Stomach (tissue), 9 donors: ENCODE measurements around the gene C2CD3. TPM values are rescaled to one million over a fixed set of nuclear protein-coding genes. Genes with fewer than 3 reads are reported as not detected.

Source experiments
- DNase-seq, 2 donors: peaks; one replicate each; pipeline versions ENCODE4 v3.0.0 to v3.0.0-alpha.2; 2013 to 2019
- H3K27ac ChIP-seq, 5 donors: fragments of 200-600 bp in 4 of 5; sonication (generic) in 4 of 5; one replicate each; pipeline ENCODE4 v1.5.1; 2013 to 2019; ENCODE audit warnings: mild to moderate bottlenecking in 1 of 5, moderate library complexity in 1 of 5
- H3K27me3 ChIP-seq, 3 donors: fragments of 200-600 bp; sonication (generic); one replicate each; pipeline ENCODE4 v1.5.1; 2017 to 2019; ENCODE audit warnings: mixed run types in 1 of 3
- H3K36me3 ChIP-seq, 4 donors: fragments of 200-600 bp; sonication (generic); 1 replicate in 3 of 4; 2 replicates in 1 of 4; pipeline ENCODE4 v1.5.1; 2016 to 2019
- H3K4me1 ChIP-seq, 4 donors: fragments of 200-600 bp; sonication (generic); one replicate each; pipeline ENCODE4 v1.5.1; 2016 to 2019
- H3K4me3 ChIP-seq, 4 donors: fragments of 200-600 bp; sonication (generic) in 3 of 4; one replicate each; pipeline ENCODE4 v1.5.1; 2016 to 2019; ENCODE audit warnings: mild to moderate bottlenecking in 1 of 4
- H3K9me3 ChIP-seq, 4 donors: fragments of 200-600 bp; sonication (generic); one replicate each; pipeline ENCODE4 v1.5.1; 2016 to 2019
- EP300 ChIP-seq: sonication (generic); formaldehyde crosslinking; IDR thresholded peaks from one replicate; pipeline ENCODE4 v1.6.1; 2017; ENCODE audit warnings: antibody characterized with exemption
- POLR2A ChIP-seq, 4 donors: fragments of 450-650 bp; IDR thresholded peaks; one replicate each; pipeline ENCODE4 v1.6.1; 2016; ENCODE audit warnings: antibody characterized with exemption in 4 of 4, control low read depth in 2 of 4, mild to moderate bottlenecking in 1 of 4, moderate library complexity in 1 of 4
- POLR2AphosphoS5 ChIP-seq, 3 donors: sonication (generic); formaldehyde crosslinking; IDR thresholded peaks; one replicate each; pipeline ENCODE4 v1.6.1; 2016; ENCODE audit warnings: antibody characterized with exemption in 3 of 3
- WGBS, 5 donors: extraction: QIAGEN DNeasy Blood & Tissue Kit in 3 of 5; methylation state at CpG; one replicate each; pipeline versions ENCODE4 v1.1.5 to v1.1.7; 2013 to 2018; 5-methylcytosine and 5-hydroxymethylcytosine counted together
- intact Hi-C: fragments of 100-400 bp; cut with DNase I; formaldehyde crosslinking; loops from one replicate; pipeline ENCODE4 v1.15.1; 2023; ENCODE audit warnings: low total_unique reads
- polyA plus RNA-seq, 3 donors: library from polyadenylated mRNA; stranded (reverse); fragments of 200-250 nt; gene quantifications; one replicate each; pipeline ENCODE4 v1.2.3, GENCODE V29; 2013
- total RNA-seq, 5 donors: library from RNA; depleted of rRNA; stranded (reverse); fragments of >200 nt; gene quantifications; one replicate each; pipeline versions ENCODE4 v1.1.0 to v1.2.3, GENCODE V29; 2014 to 2016
- TF ChIP-seq, protein P1 (sequence below), 7 experiments: fragments of 450-650 bp in 4 of 7; fragments of 200-600 bp in 3 of 7; sonication (generic) in 3 of 7; IDR thresholded peaks; one replicate each; pipeline ENCODE4 v1.5.1; 2016 to 2019; ENCODE audit warnings: antibody characterized with exemption in 7 of 7, control low read depth in 2 of 7, mild to moderate bottlenecking in 1 of 7
- donor health status: healthy with polysubstance abuse.
- donor health status: Bipolar disorder and iron deficiency.
- donor health status: healthy.

The C2CD3 gene
- total and polyA plus RNA-seq, 8 donors = 5.6 to 176 (median 38.6) TPM

DNA sequence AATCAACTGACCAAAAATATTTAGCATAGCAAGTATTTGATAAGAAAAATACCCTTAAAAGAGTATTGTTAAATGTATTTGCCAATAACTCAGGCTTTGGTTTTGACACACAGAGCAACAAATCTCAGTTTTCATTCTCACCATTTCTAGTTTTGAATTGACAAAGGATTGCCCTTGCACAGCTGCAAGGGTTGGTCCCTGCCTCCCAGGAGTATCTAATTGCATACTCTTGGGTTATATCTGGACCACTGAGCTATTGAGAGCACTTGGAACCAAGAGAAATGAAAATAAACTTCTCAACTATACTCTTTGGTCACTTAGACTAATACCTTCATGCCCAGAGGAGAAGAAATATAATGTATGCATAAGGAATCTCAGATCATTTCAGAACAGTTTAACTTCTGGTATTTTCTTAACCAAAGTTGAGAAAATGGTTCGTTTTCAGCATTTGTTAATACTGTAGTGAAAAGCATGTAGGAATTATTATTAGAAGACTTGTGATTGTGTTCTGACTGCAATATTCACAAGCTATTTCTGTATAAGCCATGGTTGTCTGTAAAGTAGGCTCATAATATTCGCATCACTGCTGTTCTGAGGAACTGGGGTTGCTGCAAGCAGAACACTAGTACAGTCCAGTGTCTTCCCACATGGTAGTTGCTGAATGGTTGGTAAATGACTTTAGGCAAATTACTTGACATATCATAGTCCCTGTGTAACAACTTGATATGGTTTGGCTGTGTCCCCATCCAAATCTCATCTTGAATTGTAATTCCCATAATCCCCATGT lies 7.9 kb downstream of the C2CD3 start:
- H3K4me3 ChIP-seq = no peak overlapping the region
- 88 to 95% (median 90%) methylated on average over 2 of the region's 2 CpGs for WGBS, 5 donors
- no peak overlapping the region for H3K27ac ChIP-seq
- TF ChIP-seq, protein P1, sequence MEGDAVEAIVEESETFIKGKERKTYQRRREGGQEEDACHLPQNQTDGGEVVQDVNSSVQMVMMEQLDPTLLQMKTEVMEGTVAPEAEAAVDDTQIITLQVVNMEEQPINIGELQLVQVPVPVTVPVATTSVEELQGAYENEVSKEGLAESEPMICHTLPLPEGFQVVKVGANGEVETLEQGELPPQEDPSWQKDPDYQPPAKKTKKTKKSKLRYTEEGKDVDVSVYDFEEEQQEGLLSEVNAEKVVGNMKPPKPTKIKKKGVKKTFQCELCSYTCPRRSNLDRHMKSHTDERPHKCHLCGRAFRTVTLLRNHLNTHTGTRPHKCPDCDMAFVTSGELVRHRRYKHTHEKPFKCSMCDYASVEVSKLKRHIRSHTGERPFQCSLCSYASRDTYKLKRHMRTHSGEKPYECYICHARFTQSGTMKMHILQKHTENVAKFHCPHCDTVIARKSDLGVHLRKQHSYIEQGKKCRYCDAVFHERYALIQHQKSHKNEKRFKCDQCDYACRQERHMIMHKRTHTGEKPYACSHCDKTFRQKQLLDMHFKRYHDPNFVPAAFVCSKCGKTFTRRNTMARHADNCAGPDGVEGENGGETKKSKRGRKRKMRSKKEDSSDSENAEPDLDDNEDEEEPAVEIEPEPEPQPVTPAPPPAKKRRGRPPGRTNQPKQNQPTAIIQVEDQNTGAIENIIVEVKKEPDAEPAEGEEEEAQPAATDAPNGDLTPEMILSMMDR (IDR thresholded peaks at IDR 0.05) = no peak
- no peak for TF ChIP-seq POLR2AphosphoS5 (IDR thresholded peaks at IDR 0.05)
- no peak for TF ChIP-seq EP300
- TF ChIP-seq POLR2A (IDR thresholded peaks at IDR 0.05) = no peak
- H3K9me3 ChIP-seq = no peaks in the 10 kb centered on the region
- no peak for DNase-seq
- no peaks in the 10 kb centered on the region for H3K27me3 ChIP-seq
- H3K36me3 ChIP-seq = peaks cover 0 to 73% (median 63%) of the 10 kb centered on the region in 4 donors
- intact Hi-C loops = no loop called here
- no peaks in the 10 kb centered on the region for H3K4me1 ChIP-seq

- Histone ChIP-seq H3K36me3 (peaks cover 0 to 51% (median 38%) of the 10 kb centered on the region in 4 donors), H3K4me3 (no peak overlapping the region), H3K4me1 (peaks cover 0 to 6% (median 0%) of the 10 kb centered on the region in 4 donors), H3K27ac (no peak overlapping the region), H3K27me3 (no peaks in the 10 kb centered on the region), H3K9me3 (no peaks in the 10 kb centered on the region)
- no peak for TF ChIP-seq EP300
- no peak for TF ChIP-seq POLR2AphosphoS5 (IDR thresholded peaks at IDR 0.05)
- TF ChIP-seq, protein P1 (IDR thresholded peaks at IDR 0.05) = no peak
- no peak for TF ChIP-seq POLR2A (IDR thresholded peaks at IDR 0.05)
- DNase-seq = no peak
- intact Hi-C loops = no loop called here
These were observed 11.2 kb downstream of the C2CD3 start for GRCh38 chr11:74159642-74160041.

DNA sequence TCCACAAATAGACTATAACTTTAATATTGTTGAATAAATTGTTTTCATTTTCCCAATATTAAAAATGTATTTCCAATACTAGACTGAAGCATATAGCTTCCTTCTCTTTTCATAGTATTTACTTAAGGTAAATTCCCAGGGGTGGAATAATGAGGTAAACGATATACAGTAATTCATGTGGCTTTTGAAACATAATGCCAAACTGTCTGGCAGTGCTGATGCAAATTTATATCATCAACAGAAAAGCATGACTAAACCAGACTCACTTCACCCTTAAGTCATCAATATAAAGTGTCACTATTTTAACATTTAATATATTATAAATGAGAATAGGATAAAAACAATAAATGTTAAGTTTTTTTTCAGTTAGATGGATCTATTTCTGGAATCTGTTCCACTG lies 13.6 kb downstream of the C2CD3 start:
- TF ChIP-seq POLR2AphosphoS5 (IDR thresholded peaks at IDR 0.05) (no peak), EP300 (no peak), POLR2A (IDR thresholded peaks at IDR 0.05) (no peak)
- TF ChIP-seq, protein P1 (IDR thresholded peaks at IDR 0.05) = no peak
- WGBS, 5 donors = 74 to 95% (median 87%) methylated on average over 1 of the region's 1 CpG

GRCh38 chr11:74154620-74155281 lies 16.1 kb downstream of the C2CD3 start:
- Histone ChIP-seq H3K4me3 (no peak overlapping the region), H3K36me3 (peaks cover 0 to 29% (median 10%) of the 10 kb centered on the region in 4 donors), H3K27ac (no peak overlapping the region), H3K9me3 (no peaks in the 10 kb centered on the region), H3K4me1 (peaks cover 0 to 6% (median 0%) of the 10 kb centered on the region in 4 donors), H3K27me3 (no peaks in the 10 kb centered on the region)
- TF ChIP-seq POLR2AphosphoS5 (IDR thresholded peaks at IDR 0.05) (no peak), POLR2A (IDR thresholded peaks at IDR 0.05) (no peak), EP300 (no peak)
- TF ChIP-seq, protein P1 (IDR thresholded peaks at IDR 0.05) = no peak
- whole genome bisulfite sequencing, 5 donors = 78 to 90% (median 84%) methylated on average over 1 of the region's 1 CpG
- no peak for DNase-seq
- intact Hi-C loops = no loop called here

More for the DNA sequence above, 13.6 kb downstream of the C2CD3 start:
- no peaks in the 10 kb centered on the region for H3K9me3 ChIP-seq
- no peak overlapping the region for H3K4me3 ChIP-seq
- peaks cover 0 to 42% (median 20%) of the 10 kb centered on the region in 4 donors for H3K36me3 ChIP-seq
- no peak overlapping the region for H3K27ac ChIP-seq
- DNase-seq = no peak
- H3K27me3 ChIP-seq = no peaks in the 10 kb centered on the region
- peaks cover 0 to 6% (median 0%) of the 10 kb centered on the region in 4 donors for H3K4me1 ChIP-seq
- intact Hi-C loops = no loop called here
